NCI-H460 (cell line): ENCODE data around the gene EHBP1. TPM values are rescaled to one million over a fixed set of nuclear protein-coding genes. Genes with fewer than 3 reads are reported as not detected.

ENCODE experiments used
- DNase-seq: peaks from one replicate; pipeline ENCODE4 v3.0.0-alpha.2; 2016; ENCODE audit warnings: low read depth; ENCODE audit errors: extremely low read depth
- total RNA-seq: library from RNA; depleted of rRNA; stranded (reverse); fragments of >200 nt; shearing (Covaris generic); gene quantifications from 2 replicates; pipeline ENCODE4 v1.2.3, GENCODE V29; 2014

EHBP1 gene
- total RNA-seq, 1 experiment from 2014 or later: 22.6 TPM

DNA sequence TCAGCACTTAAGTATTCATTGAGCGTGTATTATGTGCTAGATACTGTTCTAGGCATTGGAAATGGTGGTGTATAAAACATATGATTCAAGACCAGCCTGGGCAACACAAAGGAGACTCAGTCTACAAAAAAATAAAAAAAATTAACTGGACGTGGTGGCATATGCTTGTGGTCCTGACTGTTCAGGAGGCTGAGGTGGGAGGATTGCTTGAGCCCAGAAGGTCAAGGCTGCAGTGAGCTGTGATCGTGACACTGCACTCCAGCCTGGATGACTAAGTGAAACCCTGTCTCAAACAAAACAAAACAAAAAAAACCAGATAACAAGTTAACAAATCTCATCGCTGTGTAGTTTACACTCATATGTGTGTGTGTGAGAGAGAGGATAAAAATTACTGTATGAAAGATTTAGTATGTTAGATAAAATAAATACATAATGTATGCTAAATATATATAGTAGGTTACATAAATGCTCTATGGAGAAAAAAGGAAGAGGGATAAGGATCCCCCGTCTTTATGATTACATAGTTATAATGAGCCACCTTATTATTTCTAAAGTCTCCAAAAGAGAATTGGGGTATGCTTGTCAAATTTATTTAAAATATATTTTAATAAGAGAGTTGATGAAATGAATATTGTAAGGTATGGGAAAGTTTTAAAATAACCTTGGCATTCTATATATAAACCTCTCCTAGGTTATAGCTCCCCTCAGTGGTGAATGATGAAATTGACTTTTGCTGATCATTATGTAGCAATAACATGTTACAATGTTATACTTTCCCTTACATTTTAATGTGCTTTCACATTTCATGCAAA, 69.2 kb downstream of the EHBP1 start:
- peak; percentile 56 for DNase-seq

DNA sequence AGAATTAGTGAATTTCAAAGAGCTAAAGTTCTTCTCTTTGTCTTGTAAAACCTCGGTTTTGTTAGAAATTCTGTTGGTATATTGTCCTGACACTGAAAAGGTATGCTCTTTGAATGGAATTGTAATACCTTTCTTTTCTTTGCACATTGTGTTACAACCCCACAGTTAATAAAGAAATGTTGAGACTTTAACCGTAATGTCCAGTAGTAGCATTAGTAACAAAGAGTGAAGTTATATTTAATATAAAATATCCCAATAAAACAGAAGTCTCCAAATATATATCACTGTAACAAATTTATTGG, 69.8 kb downstream of the EHBP1 start:
- no peak for DNase-seq

DNA sequence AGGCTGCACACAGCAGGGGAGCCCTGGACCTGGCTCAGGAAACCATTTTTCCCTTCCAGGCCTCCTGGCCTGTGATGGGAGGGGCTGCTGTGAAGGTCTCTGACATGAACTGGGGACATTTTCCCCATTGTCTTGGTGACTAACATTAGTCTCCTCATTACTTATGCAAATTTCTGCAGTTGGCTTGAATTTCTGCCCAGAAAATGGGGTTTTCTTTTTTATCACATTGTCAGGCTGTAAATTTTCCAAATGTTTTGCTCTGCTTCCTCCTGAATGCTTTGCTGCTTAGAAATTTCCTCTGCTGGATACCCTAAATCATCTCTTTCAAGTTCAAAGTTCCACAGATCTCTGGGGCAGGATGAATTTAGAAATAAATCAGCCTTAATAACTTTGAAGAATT, 78.2 kb downstream of the EHBP1 start:
- no peak for DNase-seq

DNA sequence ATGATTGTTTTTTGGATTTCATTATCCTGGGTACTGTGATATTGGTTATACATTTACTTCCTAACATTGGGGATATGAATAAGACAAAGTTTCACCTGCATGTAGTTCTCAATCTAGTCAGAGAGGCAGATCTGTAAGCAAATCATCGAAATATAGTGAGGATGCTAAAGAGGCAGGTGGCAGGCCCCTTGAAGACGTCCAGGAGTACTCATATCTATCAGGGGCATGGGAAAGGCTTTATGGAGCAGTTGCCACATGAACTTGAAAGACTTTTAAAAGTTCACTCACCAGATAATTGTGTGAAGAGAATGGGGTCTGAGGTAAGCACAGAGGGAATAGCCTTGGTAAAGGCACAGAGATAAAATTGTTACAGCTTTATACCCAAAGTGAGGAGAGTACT, 78.8 kb downstream of the EHBP1 start:
- DNase-seq: no peak

GRCh38 chr2:62785216-62785615, 79.7 kb downstream of the EHBP1 start:
- no peak for DNase-seq

DNA sequence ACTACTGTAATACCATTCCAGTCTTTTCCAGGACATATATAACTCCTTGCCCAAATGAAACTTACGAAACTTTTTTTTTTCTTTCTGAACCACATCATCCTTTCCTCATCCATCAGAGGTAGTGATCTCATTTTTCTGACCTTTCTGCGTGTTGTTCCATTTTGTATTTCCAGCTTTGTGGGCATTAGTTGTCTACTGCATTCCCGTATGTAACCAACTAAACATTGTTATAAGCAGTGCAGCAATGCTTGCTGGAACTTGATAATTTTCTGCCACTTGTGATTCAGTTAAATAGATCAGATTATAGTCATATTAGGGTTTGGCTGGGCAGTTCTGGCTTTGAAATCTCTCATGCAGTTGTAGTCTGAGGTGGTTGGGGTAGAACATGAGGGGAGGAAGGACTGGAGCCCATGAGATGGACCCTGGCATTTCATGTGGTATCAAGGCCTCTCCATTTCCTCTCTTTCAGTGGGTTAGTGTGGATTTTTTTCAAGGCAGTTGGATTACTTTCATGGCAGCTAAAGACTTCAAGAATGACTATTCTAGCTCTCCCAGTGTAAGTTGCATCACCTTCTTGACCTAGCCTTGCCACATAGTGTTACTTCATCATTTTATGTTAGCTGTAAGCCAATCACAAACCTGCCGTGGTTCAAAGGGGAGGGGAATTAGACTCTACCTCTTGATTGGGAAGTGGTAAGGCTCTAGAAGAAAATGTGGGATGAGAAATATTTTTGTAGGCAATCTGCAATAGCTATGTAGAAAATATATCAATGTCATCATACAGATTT, 80.5 kb downstream of the EHBP1 start:
- DNase-seq: no peak

DNA sequence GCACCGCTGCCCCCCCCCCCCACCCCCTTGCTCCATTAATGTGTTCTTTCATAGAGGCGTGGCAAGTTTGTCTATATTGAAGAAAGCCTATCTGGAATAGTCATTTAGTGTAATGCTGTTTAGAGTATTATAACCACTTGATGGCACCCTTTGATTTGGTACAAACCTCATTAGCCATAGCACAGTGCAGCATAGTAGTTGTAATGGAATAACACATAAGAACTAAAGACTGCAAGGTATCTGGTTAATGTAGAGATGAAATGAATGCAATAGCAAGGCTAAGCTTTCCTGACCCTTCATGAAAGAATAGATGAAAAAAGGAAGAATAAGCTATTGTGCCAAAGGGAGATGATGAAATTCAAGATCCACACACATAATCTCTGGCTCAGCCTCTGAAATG, 81.9 kb downstream of the EHBP1 start:
- peak; percentile 45 for DNase-seq

- DNase-seq: no peak
Measured at GRCh38 chr2:62789518-62789917, 84.0 kb downstream of the EHBP1 start.

- no peak for DNase-seq
Measured at GRCh38 chr2:62789918-62790317, 84.4 kb downstream of the EHBP1 start.

- no peak for DNase-seq
Measured at GRCh38 chr2:62792408-62792807, 86.9 kb downstream of the EHBP1 start.

DNA sequence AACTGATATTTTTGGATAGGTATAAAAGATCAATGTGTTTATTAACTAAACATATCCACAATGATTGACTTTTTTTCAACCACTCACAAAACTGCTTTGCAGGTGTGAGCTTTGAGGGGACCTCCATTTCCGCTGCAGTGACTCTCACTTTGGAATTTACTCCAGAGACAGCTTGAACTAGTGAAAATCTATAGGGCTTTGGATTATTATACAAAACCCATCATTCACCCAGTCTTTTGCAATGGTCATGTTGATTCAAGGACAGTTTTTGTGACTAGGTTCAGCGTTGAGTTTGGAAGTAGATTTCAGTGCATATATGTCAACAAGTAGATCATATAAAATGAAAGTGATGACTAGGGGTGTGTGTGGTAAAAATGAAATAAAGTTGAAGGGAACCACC, 87.7 kb downstream of the EHBP1 start:
- no peak for DNase-seq

DNA sequence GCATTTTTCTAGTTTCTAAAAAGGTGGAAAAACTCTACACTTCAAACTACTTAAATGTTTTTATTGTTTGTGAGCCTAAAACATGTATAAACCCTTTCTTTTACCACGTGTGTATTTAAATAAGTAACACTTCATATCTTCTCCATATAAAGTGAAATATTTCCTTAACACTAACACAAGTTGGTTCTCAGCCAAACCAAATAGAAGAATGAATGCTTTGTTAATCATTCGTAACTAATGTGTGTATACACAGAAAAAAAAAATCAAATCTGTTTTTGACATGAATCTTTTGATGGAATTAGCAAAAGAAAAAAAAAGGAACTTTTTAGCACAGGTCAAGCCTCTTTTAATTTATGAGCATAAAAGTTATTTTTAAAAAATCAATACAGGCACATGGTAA, 89.3 kb downstream of the EHBP1 start:
- DNase-seq: no peak

GRCh38 chr2:62795341-62795740, 89.8 kb downstream of the EHBP1 start:
- no peak for DNase-seq

GRCh38 chr2:62797107-62797506, 91.6 kb downstream of the EHBP1 start:
- no peak for DNase-seq

DNA sequence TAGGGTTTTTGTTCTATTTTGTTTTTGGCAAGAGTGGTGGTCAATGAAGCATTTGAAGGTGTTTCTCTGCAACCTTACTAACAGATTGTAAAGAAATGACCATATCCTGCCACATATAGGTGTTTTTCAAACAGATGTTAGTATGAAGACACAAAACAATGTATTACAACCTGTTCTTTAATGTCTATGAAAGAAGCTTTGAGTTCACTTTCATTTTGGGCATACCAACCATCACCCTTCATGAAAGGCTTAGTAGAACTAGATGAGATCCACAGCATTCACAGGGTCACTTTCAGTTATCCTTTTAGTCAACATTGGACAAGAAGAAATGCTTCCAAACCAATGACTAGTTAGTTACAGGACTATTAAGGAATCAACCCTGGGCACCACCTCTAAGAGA, 95.1 kb downstream of the EHBP1 start:
- DNase-seq: no peak

- no peak for DNase-seq
Measured at GRCh38 chr2:62801110-62801509, 95.6 kb downstream of the EHBP1 start.

DNA sequence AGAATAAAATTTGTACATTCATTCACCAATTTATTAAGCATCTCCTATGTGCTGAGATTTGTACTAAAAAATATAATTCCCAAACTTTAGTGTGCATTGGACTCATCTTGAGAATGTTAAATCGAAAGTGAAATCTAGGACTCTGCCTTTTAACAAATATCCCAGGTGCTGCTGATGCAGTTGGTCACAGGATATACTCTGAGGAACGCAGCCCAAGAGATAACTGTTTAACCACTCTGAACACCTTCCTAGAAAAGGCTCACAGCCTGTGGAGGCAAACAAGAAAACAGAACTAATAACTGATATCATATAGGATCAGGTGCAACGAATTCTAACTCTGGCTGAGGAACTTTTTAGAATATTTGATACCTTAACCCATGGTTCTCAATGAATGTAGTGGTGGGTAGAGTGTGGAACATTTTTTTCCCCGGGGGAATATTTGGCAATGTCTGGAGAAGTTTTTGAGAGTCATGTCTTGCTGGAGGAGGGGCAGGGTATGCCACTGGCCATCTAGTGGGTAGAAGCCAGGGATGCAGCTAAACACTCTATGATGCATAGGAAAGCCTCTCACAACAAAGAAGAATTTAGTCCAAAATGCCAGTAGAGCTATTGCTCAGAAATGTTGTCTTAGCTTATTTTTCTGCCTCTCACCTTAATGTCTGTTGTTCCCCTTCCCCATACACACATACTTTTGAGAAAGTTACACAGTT, 96.5 kb downstream of the EHBP1 start:
- DNase-seq: no peak

DNA sequence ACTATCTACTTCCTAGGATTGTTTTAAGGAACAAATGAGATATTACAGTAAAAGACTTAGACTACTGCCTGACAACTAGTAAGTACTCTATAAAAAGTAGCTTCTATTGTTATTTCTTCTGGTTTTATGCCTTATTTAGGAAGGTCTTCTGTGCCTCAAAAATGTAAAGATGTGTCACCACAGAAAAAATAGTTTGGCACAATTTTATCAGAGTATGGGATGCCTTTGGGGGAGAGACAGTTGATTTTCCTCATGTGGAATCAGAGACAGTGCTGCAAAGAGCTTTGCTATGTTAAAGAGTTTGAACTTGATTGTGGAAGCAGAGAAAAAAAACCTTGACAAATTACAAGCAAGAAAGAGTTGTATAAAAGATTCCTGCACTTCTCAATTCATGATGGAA, 98.4 kb downstream of the EHBP1 start:
- no peak for DNase-seq

- no peak for DNase-seq
Measured at GRCh38 chr2:62806231-62806630, 100.7 kb downstream of the EHBP1 start.

GRCh38 chr2:62808554-62808953, 103.0 kb downstream of the EHBP1 start:
- DNase-seq: no peak

- DNase-seq: no peak
Measured at GRCh38 chr2:62811086-62811485, 105.6 kb downstream of the EHBP1 start.

GRCh38 chr2:62811972-62812371, 106.5 kb downstream of the EHBP1 start:
- DNase-seq: no peak
